Fibroblast of lung (primary cell): ENCODE results near the gene ATF7IP. TPM values are rescaled to one million over a fixed set of nuclear protein-coding genes. Genes with fewer than 3 reads are reported as not detected.
A peak's percentile ranks its signal among the peaks of the same experiment; 100 is the strongest.
"Not testable (repeated sequence)": the region's sequence is repeated elsewhere in the genome, so short reads cannot be mapped to it uniquely, and the experiment has no call there.

Experiments used
- DNase-seq, 2 donors: peaks; one replicate each; pipeline versions ENCODE4 v3.0.0 to v3.0.0-alpha.2; 2010; ENCODE audit warnings: low read depth in 2 of 2
- H2AFZ ChIP-seq: 2 replicates; pipeline ENCODE4 v1.5.1; 2012; ENCODE audit warnings: low read length, control low read depth, inconsistent platforms
- H3K27ac ChIP-seq: 2 replicates; pipeline ENCODE4 v1.5.1; 2011; ENCODE audit warnings: low read length, control low read depth; ENCODE audit not compliant: insufficient read depth
- H3K27me3 ChIP-seq: 2 replicates; pipeline ENCODE4 v1.5.1; 2011; ENCODE audit warnings: mild to moderate bottlenecking, low read length; ENCODE audit not compliant: control insufficient read depth, insufficient read depth
- H3K36me3 ChIP-seq: 2 replicates; pipeline ENCODE4 v1.5.1; 2011; ENCODE audit warnings: low read length; ENCODE audit not compliant: control insufficient read depth, insufficient read depth
- H3K4me1 ChIP-seq: 2 replicates; pipeline ENCODE4 v1.5.1; 2011; ENCODE audit warnings: low read length; ENCODE audit not compliant: control insufficient read depth, insufficient read depth; ENCODE audit errors: extremely low read depth
- H3K4me2 ChIP-seq: 2 replicates; pipeline ENCODE4 v1.5.1; 2011; ENCODE audit warnings: low read length, control low read depth; ENCODE audit not compliant: insufficient read depth; ENCODE audit errors: extremely low read depth
- H3K4me3 ChIP-seq, 4 experiments: fragments of 200-600 bp in 1 of 4; sonication (generic) in 1 of 4; replicated peaks in 1 of 4; 2 replicates each; pipeline ENCODE4 v1.5.1; 2011 to 2016; ENCODE audit warnings: low read length in 4 of 4, low read depth in 3 of 4, mild to moderate bottlenecking in 3 of 4, control low read depth in 2 of 4, inconsistent platforms in 1 of 4, mixed read lengths in 1 of 4; ENCODE audit not compliant: insufficient read depth in 1 of 4; ENCODE audit errors: control extremely low read depth in 1 of 4
- H3K79me2 ChIP-seq: 2 replicates; pipeline ENCODE4 v1.5.1; 2012; ENCODE audit warnings: mild to moderate bottlenecking, low read length, inconsistent platforms; ENCODE audit not compliant: control insufficient read depth, insufficient read depth
- H3K9ac ChIP-seq: 2 replicates; pipeline ENCODE4 v1.5.1; 2011; ENCODE audit warnings: mild to moderate bottlenecking, low read length, control low read depth; ENCODE audit not compliant: insufficient read depth
- H3K9me3 ChIP-seq: 2 replicates; pipeline ENCODE4 v1.5.1; 2012; ENCODE audit warnings: low read depth, low read length; ENCODE audit not compliant: control insufficient read depth, insufficient read depth
- H4K20me1 ChIP-seq: 2 replicates; pipeline ENCODE4 v1.5.1; 2011; ENCODE audit warnings: low read length; ENCODE audit not compliant: control insufficient read depth, insufficient read depth; ENCODE audit errors: extremely low read depth
- CTCF ChIP-seq, 2 donors: IDR thresholded peaks in 1 of 2; conservative IDR thresholded peaks in 1 of 2; 1 replicate in 1 of 2; 2 replicates in 1 of 2; pipeline ENCODE4 v1.5.1; 2011 to 2012; ENCODE audit warnings: low read length in 2 of 2, control low read depth in 1 of 2, inconsistent platforms in 1 of 2, low read depth in 1 of 2, mild to moderate bottlenecking in 1 of 2
- EZH2 ChIP-seq: IDR thresholded peaks from 2 replicates; pipeline ENCODE4 v1.5.1; 2012; ENCODE audit warnings: low read length, control low read depth, mild to moderate bottlenecking; ENCODE audit errors: missing control alignments
- polyA plus RNA-seq, 2 donors: library from polyadenylated mRNA; depleted of rRNA in 1 of 2; stranded (reverse) in 1 of 2; unstranded in 1 of 2; fragments of >200 nt; gene quantifications; 2 replicates each; pipeline ENCODE4 v1.2.1, GENCODE V29; 2011 to 2012; ENCODE audit warnings: missing spikeins in 1 of 2
- total RNA-seq: library from RNA; depleted of rRNA; stranded (reverse); fragments of >200 nt; gene quantifications from 2 replicates; pipeline ENCODE4 v1.2.1, GENCODE V29; 2014

Gene ATF7IP
- total and polyA plus RNA-seq, 2 donors (not counting 1 experiment from before 2014, with no cell fraction given): 13.1 to 18.0 TPM

DNA sequence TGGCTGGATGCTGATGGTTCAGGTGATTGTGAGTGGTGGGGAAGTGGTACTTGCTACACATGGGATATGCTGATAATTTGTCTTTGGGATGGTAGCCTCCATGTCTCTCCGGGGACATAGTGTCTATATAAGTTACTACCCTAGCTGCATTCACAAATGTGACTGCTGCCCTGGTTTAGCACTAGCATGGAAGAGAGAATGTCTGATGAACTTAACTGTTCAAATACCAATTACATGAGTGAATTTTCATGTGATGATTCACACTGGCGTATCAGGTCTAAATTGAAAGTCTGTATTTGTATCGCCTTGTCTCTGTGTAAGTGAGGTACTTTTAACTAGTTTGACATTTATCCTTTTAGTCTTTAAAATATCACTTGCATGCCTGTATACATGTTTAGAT, 34.4 kb downstream of the ATF7IP start:
- H3K36me3 ChIP-seq: no peaks in the 10 kb centered on the region
- H4K20me1 ChIP-seq: no peaks in the 10 kb centered on the region
- no peaks in the 10 kb centered on the region for H3K9me3 ChIP-seq
- peak; percentile 49 to 87 for DNase-seq
- TF ChIP-seq EZH2 (no peak), CTCF (conservative IDR thresholded peaks at IDR 0.05 in 1 of 2, IDR thresholded peaks at IDR 0.05 in 1 of 2; ENCODE audit: low read depth in 1 of 2, low read length in 2 of 2) (no peak)
- H3K79me2 ChIP-seq: peaks cover 68% of the 10 kb centered on the region
- H3K27ac ChIP-seq: no peak overlapping the region
- H3K27me3 ChIP-seq: no peaks in the 10 kb centered on the region
- H3K9ac ChIP-seq: no peak overlapping the region
- peaks cover 6% of the 10 kb centered on the region for H3K4me1 ChIP-seq
- peak overlapping the region; percentile 36 for H3K4me2 ChIP-seq
- H3K4me3 ChIP-seq: peak overlapping the region in 2 of 4 experiments; percentile 18 to 19
- H2AFZ ChIP-seq: no peak overlapping the region

- Histone ChIP-seq H3K36me3 (no peaks in the 10 kb centered on the region), H3K27me3 (no peaks in the 10 kb centered on the region), H3K4me1 (peaks cover 6% of the 10 kb centered on the region), H3K9ac (no peak overlapping the region), H3K9me3 (no peaks in the 10 kb centered on the region), H3K4me3 (no peak overlapping the region), H3K27ac (no peak overlapping the region), H3K79me2 (peaks cover 70% of the 10 kb centered on the region), H3K4me2 (no peak overlapping the region), H2AFZ (no peak overlapping the region), H4K20me1 (no peaks in the 10 kb centered on the region)
- TF ChIP-seq EZH2 (no peak), CTCF (conservative IDR thresholded peaks at IDR 0.05 in 1 of 2, IDR thresholded peaks at IDR 0.05 in 1 of 2; ENCODE audit: low read depth in 1 of 2, low read length in 2 of 2) (no peak)
- DNase-seq: no peak
Measured at GRCh38 chr12:14400599-14400998, 35.1 kb downstream of the ATF7IP start.

GRCh38 chr12:14401267-14401666, 35.8 kb downstream of the ATF7IP start:
- not testable (repeated sequence) for H3K4me1 ChIP-seq, H3K36me3 ChIP-seq

More at GRCh38 chr12:14401267-14401666, 35.8 kb downstream of the ATF7IP start:
- not testable (repeated sequence) for H3K4me2 ChIP-seq, H3K9me3 ChIP-seq, H4K20me1 ChIP-seq, DNase-seq, H3K27me3 ChIP-seq, H3K27ac ChIP-seq, H3K4me3 ChIP-seq, H2AFZ ChIP-seq, H3K9ac ChIP-seq
- H3K79me2 ChIP-seq: peaks cover 72% of the 10 kb centered on the region
